ENCODE data around the gene COL21A1. TPM values are rescaled to one million over a fixed set of nuclear protein-coding genes. Genes with fewer than 3 reads are reported as not detected.

COL21A1 gene
- total RNA-seq, 4 donors from 2014 or later, result 5.3 to 47.1 (median 15.6) TPM

- H3K27ac ChIP-seq, result no peak overlapping the region
- no peaks in the 10 kb centered on the region for H3K27me3 ChIP-seq
- no peak for TF ChIP-seq POLR2AphosphoS5 (IDR thresholded peaks at IDR 0.05)
- no peak for TF ChIP-seq CTCF (IDR thresholded peaks at IDR 0.05)
- no peak for TF ChIP-seq POLR2A (IDR thresholded peaks at IDR 0.05)
- no peak for TF ChIP-seq EP300 (IDR thresholded peaks at IDR 0.05)
- WGBS, 2 donors (ENCODE audit: low coverage in 1 of 2), result 67 to 83% methylated on average over 2 of the region's 2 CpGs
- ATAC-seq, result no peak
- no peaks in the 10 kb centered on the region for H3K36me3 ChIP-seq
- H3K4me1 ChIP-seq, result no peaks in the 10 kb centered on the region
- H3K9me3 ChIP-seq, result peaks cover 0 to 4% (median 0%) of the 10 kb centered on the region in 3 donors
- H3K4me3 ChIP-seq, result no peak overlapping the region
Measured at GRCh38 chr6:56278171-56278591, 30.8 kb upstream of the COL21A1 start.

DNA sequence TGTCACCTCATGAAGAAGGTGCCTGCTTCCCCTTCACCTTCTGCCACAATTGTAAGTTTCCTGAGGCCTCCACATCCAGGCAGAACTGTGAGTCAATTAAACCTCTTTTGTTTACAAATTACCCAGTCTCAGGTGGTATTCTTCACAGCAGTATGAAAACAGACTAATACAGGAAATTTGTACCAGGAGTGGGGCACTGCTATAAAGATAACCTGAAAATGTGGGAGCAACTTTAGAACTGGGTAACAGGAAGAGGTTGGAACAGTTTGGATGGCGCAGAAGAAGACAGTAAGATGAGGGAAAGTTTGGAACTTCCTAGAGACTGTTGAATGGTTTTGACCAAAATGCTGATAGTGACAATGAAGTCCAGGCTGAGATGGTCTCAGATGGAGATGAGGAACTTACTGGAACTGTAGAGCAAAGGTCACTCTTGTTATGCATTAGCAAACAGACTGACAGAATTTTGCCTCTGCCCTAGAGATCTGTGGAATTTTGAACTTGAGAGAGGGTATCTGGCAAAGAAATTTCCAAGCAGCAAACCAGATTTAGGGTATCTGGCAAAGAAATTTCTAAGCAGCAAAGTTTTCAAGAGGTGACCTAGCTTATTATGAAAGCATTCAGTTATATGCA, 23.5 kb upstream of the COL21A1 start:
- Histone ChIP-seq H3K9me3 (peaks cover 0 to 49% (median 0%) of the 10 kb centered on the region in 3 donors), H3K27me3 (no peaks in the 10 kb centered on the region), H3K4me1 (no peaks in the 10 kb centered on the region), H3K4me3 (no peak overlapping the region), H3K36me3 (no peaks in the 10 kb centered on the region), H3K27ac (no peak overlapping the region)
- no peak for TF ChIP-seq CTCF (IDR thresholded peaks at IDR 0.05)
- no peak for TF ChIP-seq EP300 (IDR thresholded peaks at IDR 0.05)
- no peak for TF ChIP-seq POLR2AphosphoS5 (IDR thresholded peaks at IDR 0.05)
- no peak for TF ChIP-seq POLR2A (IDR thresholded peaks at IDR 0.05)
- no peak for ATAC-seq
- 89 to 90% methylated on average over 1 of the region's 1 CpG for WGBS, 2 donors (ENCODE audit: low coverage in 1 of 2)

- no CpG with 5 or more reads among the region's 2 CpGs for WGBS, 2 donors (ENCODE audit: low coverage in 1 of 2)
- no peaks in the 10 kb centered on the region for H3K4me1 ChIP-seq
- no peak overlapping the region for H3K4me3 ChIP-seq
- no peaks in the 10 kb centered on the region for H3K36me3 ChIP-seq
- TF ChIP-seq CTCF (IDR thresholded peaks at IDR 0.05) (no peak), POLR2AphosphoS5 (IDR thresholded peaks at IDR 0.05) (no peak), POLR2A (IDR thresholded peaks at IDR 0.05) (no peak), EP300 (IDR thresholded peaks at IDR 0.05) (no peak)
- H3K27ac ChIP-seq, result no peak overlapping the region
- peaks cover 0 to 44% (median 0%) of the 10 kb centered on the region in 3 donors for H3K9me3 ChIP-seq
- ATAC-seq, result no peak
- no peaks in the 10 kb centered on the region for H3K27me3 ChIP-seq
Measured at GRCh38 chr6:56268266-56268665, 20.9 kb upstream of the COL21A1 start.

DNA sequence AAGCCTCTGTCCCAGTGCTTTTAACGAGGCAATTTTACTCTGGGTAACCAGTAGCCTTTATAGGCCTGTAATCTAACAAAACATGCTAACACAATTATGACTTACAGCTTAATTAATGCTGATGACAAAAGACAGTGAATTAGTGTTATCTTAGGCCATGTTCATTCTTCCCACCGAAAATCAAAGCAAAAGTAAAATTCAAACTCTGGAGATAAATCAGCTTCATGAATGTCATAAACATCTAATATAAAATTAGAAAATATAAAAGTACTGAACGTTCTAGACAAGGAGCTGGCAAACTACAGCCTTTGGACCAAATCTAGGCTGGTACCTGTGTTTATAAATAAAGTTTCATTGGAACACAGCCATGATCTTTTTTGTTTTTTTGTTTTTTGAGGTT, 18.6 kb upstream of the COL21A1 start:
- Histone ChIP-seq H3K27me3 (no peaks in the 10 kb centered on the region), H3K27ac (no peak overlapping the region)

More for the DNA sequence above, 18.6 kb upstream of the COL21A1 start:
- Histone ChIP-seq H3K4me3 (no peak overlapping the region), H3K36me3 (no peaks in the 10 kb centered on the region), H3K9me3 (peaks cover 0 to 31% (median 0%) of the 10 kb centered on the region in 3 donors), H3K4me1 (no peaks in the 10 kb centered on the region)
- no peak for ATAC-seq
- 22 to 23% methylated on average over 3 of the region's 3 CpGs for WGBS, 2 donors (ENCODE audit: low coverage in 1 of 2)
- TF ChIP-seq EP300 (IDR thresholded peaks at IDR 0.05), result no peak
- no peak for TF ChIP-seq POLR2AphosphoS5 (IDR thresholded peaks at IDR 0.05)
- no peak for TF ChIP-seq POLR2A (IDR thresholded peaks at IDR 0.05)
- no peak for TF ChIP-seq CTCF (IDR thresholded peaks at IDR 0.05)

All from gastroesophageal sphincter (tissue), 4 donors.